NCI-H82 treated with DMSO at 0.1 percent for 48 hours (cell line): ENCODE data around the gene FOXA1.
"Not testable (repeated sequence)": the region's sequence is repeated elsewhere in the genome, so short reads cannot be mapped to it uniquely, and the experiment has no call there.

Experiments used
- DNase-seq: peaks from one replicate; lab custom pipeline; 2025; ENCODE audit not compliant: unreplicated experiment; lab: John Stamatoyannopoulos, UW

Gene FOXA1

DNA sequence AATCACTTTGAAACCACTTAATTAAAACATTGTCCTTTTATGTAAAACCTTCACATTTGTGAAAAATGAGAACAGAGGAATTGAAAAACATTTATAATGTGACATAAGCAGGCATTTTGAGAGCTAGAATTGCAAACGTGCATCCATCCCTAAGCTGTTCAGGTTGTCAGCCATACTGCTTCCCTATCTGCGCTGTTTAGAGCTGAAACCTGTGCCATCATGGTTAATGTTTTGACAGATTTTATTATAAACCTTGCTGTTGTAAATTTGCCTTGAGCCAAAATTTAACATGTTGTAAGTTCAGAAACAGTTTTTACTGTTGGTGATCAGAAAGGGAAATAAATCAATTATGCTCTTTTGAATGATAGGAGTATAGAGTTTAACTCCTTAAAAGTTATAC is 31.9 kb downstream of the FOXA1 start:
- DNase-seq = no peak

GRCh38 chr14:37559386-37559785 is 35.7 kb downstream of the FOXA1 start:
- no peak for DNase-seq

GRCh38 chr14:37558740-37559139 is 36.3 kb downstream of the FOXA1 start:
- DNase-seq = no peak

- DNase-seq = not testable (repeated sequence)
Observed at GRCh38 chr14:37555596-37555995, 39.5 kb downstream of the FOXA1 start.

DNA sequence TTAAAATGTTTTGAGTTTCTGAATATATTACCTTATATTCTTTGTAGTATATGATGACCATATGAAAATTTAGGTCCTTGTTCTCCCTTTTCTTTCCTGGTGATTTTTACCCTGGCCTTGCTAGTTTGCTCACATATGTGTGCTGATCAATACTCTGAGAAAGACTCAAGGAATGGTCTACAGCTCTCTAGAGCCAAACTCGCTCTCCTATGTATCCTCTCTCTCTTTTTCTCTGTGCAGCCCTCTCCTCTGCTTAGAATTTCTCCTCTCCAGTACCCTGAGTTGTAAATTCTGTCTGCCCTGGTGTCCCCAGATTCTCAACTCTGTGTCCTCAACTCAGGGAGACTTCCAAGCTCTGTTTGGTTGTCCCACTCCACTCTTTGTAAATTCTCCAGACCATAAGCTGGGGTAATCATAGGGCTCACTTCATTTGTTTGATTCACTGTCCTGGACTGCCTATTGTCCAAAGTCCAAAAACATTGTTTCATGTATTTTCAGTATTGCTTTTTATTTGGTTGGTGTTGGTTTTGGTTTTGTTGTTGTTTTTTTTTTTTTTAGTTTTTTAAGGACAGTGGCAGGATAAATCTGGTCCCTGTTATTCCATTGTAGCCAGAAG is 41.0 kb downstream of the FOXA1 start:
- no peak for DNase-seq

DNA sequence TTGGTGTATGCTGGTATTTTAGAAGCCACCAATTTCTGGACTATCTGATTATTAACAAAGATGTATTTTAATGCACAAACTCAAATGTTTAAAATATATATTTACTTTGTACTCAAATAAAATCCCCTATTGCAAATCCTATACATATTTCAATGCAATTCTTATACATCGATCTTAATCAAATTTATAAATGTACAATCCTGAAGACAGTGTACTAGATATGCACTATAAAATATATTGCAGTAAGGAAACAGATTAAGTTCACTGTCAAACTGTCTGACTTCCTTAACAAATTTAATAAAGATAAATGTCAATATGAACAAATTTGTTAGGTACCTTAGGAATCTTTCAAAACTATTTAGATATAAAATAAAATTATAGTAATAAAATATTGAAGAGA is 43.9 kb downstream of the FOXA1 start:
- DNase-seq = no peak

DNA sequence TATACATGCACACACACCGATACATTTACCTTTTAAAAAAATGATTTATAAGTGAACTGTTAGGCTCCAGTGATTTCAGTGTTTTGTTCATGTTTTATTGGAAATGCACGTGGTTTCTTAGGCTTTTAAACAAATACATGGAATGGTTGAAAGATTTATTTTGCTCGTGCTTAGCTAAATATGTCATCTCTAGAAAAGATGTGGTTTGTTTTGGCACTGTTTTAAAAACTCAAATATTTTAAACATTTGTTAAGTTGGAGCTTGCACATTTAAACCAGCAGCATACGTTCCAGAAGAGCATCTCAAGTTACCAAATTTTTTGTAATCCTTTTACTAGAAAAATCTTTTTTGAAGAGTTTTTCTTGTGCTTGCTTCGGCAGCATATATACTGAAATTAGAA is 44.5 kb downstream of the FOXA1 start:
- DNase-seq = no peak

- no peak for DNase-seq
Observed at GRCh38 chr14:37546621-37547447, 48.2 kb downstream of the FOXA1 start.

GRCh38 chr14:37545174-37545573 is 49.9 kb downstream of the FOXA1 start:
- no peak for DNase-seq

- DNase-seq = no peak
Observed at GRCh38 chr14:37544407-37544806, 50.6 kb downstream of the FOXA1 start.

DNA sequence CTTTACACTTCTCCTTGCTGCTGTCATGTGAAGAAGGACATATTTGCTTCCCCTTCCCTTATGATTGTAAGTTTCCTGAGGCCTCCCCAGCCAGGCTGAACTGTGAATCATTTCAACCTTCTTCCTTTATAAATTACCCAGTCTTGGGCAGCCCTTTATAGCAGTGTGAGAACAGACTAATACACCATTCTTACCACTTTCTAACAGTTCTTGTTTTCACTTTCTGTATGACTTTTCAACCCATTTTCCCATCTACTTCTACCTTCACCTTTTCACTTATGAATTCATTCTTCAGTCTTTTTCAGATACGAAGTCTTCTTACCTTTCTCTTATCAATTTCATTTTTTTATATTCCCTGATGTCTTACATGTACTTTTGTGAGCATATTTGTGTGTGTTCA is 55.1 kb downstream of the FOXA1 start:
- no peak for DNase-seq
